Progenitor cell of endocrine pancreas (in vitro differentiated cells): ENCODE measurements around the gene SYT9. TPM values are rescaled to one million over a fixed set of nuclear protein-coding genes. Genes with fewer than 3 reads are reported as not detected.

Experiments used
- DNase-seq: peaks from one replicate; pipeline ENCODE4 v3.0.0; 2021; ENCODE audit warnings: low spot score; ENCODE audit not compliant: unreplicated experiment
- H3K27ac Mint-ChIP-seq: 2 replicates; pipeline ENCODE4 v1.8.0; 2021; ENCODE audit warnings: mild to moderate bottlenecking, moderate library complexity, mixed read lengths
- H3K27me3 Mint-ChIP-seq: 2 replicates; pipeline ENCODE4 v1.8.0; 2021; ENCODE audit warnings: mixed read lengths
- H3K36me3 Mint-ChIP-seq: 2 replicates; pipeline ENCODE4 v1.8.0; 2022; ENCODE audit warnings: mixed read lengths; ENCODE audit not compliant: insufficient read depth
- H3K4me1 Mint-ChIP-seq: 2 replicates; pipeline ENCODE4 v1.8.0; 2021; ENCODE audit warnings: low read depth, mixed read lengths
- H3K4me3 Mint-ChIP-seq: 2 replicates; pipeline ENCODE4 v1.8.0; 2021; ENCODE audit warnings: low read depth, mild to moderate bottlenecking, moderate library complexity, mixed read lengths
- H3K9me3 Mint-ChIP-seq: 2 replicates; pipeline ENCODE4 v1.8.0; 2021; ENCODE audit warnings: low read depth, mixed read lengths
- CTCF ChIP-seq: fragments of 200-600 bp; sonication (generic); IDR thresholded peaks from one replicate; pipeline ENCODE4 v1.5.0; 2021; ENCODE audit warnings: antibody characterized with exemption, mild to moderate bottlenecking; ENCODE audit not compliant: unreplicated experiment
- total RNA-seq: library from RNA; stranded (reverse); gene quantifications from 2 replicates; pipeline ENCODE4 v1.2.1, GENCODE V29; 2021

SYT9 gene
- total RNA-seq, 1 donor from 2014 or later: 0.57 TPM

GRCh38 chr11:7451952-7452494 lies 200.3 kb downstream of the SYT9 start:
- Mint-ChIP-seq H3K27me3 (no peaks in the 10 kb centered on the region), H3K9me3 (no peaks in the 10 kb centered on the region), H3K27ac (no peak overlapping the region), H3K36me3 (no peaks in the 10 kb centered on the region), H3K4me3 (no peak overlapping the region), H3K4me1 (no peaks in the 10 kb centered on the region)
- no peak for DNase-seq
- no peak for TF ChIP-seq CTCF

GRCh38 chr11:7454854-7455253 lies 203.2 kb downstream of the SYT9 start:
- Mint-ChIP-seq H3K27me3 (no peaks in the 10 kb centered on the region), H3K36me3 (no peaks in the 10 kb centered on the region), H3K4me1 (no peaks in the 10 kb centered on the region), H3K4me3 (no peak overlapping the region), H3K27ac (no peak overlapping the region), H3K9me3 (no peaks in the 10 kb centered on the region)
- no peak for DNase-seq
- no peak for TF ChIP-seq CTCF

- no peaks in the 10 kb centered on the region for H3K9me3 Mint-ChIP-seq
- no peaks in the 10 kb centered on the region for H3K27me3 Mint-ChIP-seq
- H3K27ac Mint-ChIP-seq: no peak overlapping the region
- no peak for TF ChIP-seq CTCF
- DNase-seq: no peak
- H3K4me1 Mint-ChIP-seq: no peaks in the 10 kb centered on the region
- no peaks in the 10 kb centered on the region for H3K36me3 Mint-ChIP-seq
- no peak overlapping the region for H3K4me3 Mint-ChIP-seq
Observed at GRCh38 chr11:7457211-7457610, 205.5 kb downstream of the SYT9 start.

GRCh38 chr11:7462706-7463105 lies 211.0 kb downstream of the SYT9 start:
- no peaks in the 10 kb centered on the region for H3K4me1 Mint-ChIP-seq
- no peaks in the 10 kb centered on the region for H3K27me3 Mint-ChIP-seq
- no peak for TF ChIP-seq CTCF
- H3K36me3 Mint-ChIP-seq: no peaks in the 10 kb centered on the region
- no peak overlapping the region for H3K4me3 Mint-ChIP-seq
- no peaks in the 10 kb centered on the region for H3K9me3 Mint-ChIP-seq
- H3K27ac Mint-ChIP-seq: no peak overlapping the region
- no peak for DNase-seq

- DNase-seq: no peak
- Mint-ChIP-seq H3K4me3 (no peak overlapping the region), H3K27ac (no peak overlapping the region), H3K27me3 (no peaks in the 10 kb centered on the region), H3K36me3 (no peaks in the 10 kb centered on the region), H3K4me1 (no peaks in the 10 kb centered on the region), H3K9me3 (no peaks in the 10 kb centered on the region)
- no peak for TF ChIP-seq CTCF
Observed at GRCh38 chr11:7467652-7468051, 215.9 kb downstream of the SYT9 start.
